ENCODE measurements around the gene MSH5. TPM values are rescaled to one million over a fixed set of nuclear protein-coding genes. Genes with fewer than 3 reads are reported as not detected.

Gene MSH5
- total RNA-seq, 1 donor = 23.0 TPM

- H3K4me3 ChIP-seq (ENCODE audit: low read depth, low read length) = no peak overlapping the region
- TF ChIP-seq CTCF (IDR thresholded peaks at IDR 0.05; ENCODE audit: insufficient read depth, low read length) = no peak
- no peak for DNase-seq (ENCODE audit: low read depth)
Observed at GRCh38 chr6:31778193-31778592, 38.4 kb downstream of the MSH5 start.

- no peak overlapping the region for H3K4me3 ChIP-seq (ENCODE audit: low read depth, low read length)
- TF ChIP-seq CTCF (IDR thresholded peaks at IDR 0.05; ENCODE audit: insufficient read depth, low read length) = no peak
- no peak for DNase-seq (ENCODE audit: low read depth)
Observed at GRCh38 chr6:31778999-31779885, 39.4 kb downstream of the MSH5 start.

- no peak for DNase-seq (ENCODE audit: low read depth)
- no peak overlapping the region for H3K4me3 ChIP-seq (ENCODE audit: low read depth, low read length)
- no peak for TF ChIP-seq CTCF (IDR thresholded peaks at IDR 0.05; ENCODE audit: insufficient read depth, low read length)
Observed at GRCh38 chr6:31779908-31780307, 40.1 kb downstream of the MSH5 start.

GRCh38 chr6:31780507-31781243, 40.9 kb downstream of the MSH5 start:
- DNase-seq (ENCODE audit: low read depth) = no peak
- H3K4me3 ChIP-seq (ENCODE audit: low read depth, low read length) = no peak overlapping the region
- TF ChIP-seq CTCF (IDR thresholded peaks at IDR 0.05; ENCODE audit: insufficient read depth, low read length) = no peak

GRCh38 chr6:31781244-31782125, 41.7 kb downstream of the MSH5 start:
- no peak for DNase-seq (ENCODE audit: low read depth)
- H3K4me3 ChIP-seq (ENCODE audit: low read depth, low read length) = no peak overlapping the region
- TF ChIP-seq CTCF (IDR thresholded peaks at IDR 0.05; ENCODE audit: insufficient read depth, low read length) = no peak

- DNase-seq (ENCODE audit: low read depth) = no peak
- H3K4me3 ChIP-seq (ENCODE audit: low read depth, low read length) = no peak overlapping the region
- TF ChIP-seq CTCF (IDR thresholded peaks at IDR 0.05; ENCODE audit: insufficient read depth, low read length) = no peak
Observed at GRCh38 chr6:31782126-31782855, 42.5 kb downstream of the MSH5 start.

Measured in fibroblast of the aortic adventitia (primary cell).